Panc1 (cell line): ENCODE results near the gene SPZ1. TPM values are rescaled to one million over a fixed set of nuclear protein-coding genes. Genes with fewer than 3 reads are reported as not detected.

Experiments
- ATAC-seq: fragments of 200-7000 bp; cut with Tn5 transposase; 2 replicates; pipeline ENCODE4 v1.9.1; 2020; ENCODE audit warnings: mild to moderate bottlenecking, moderate library complexity
- BruUV-seq: library from RNA; stranded (reverse); fragments of 400-500 nt; replicated peaks from 2 replicates; lab custom pipeline; 2021; lab: Mats Ljungman, UMichigan
- CTCF ChIA-PET: fragments of 300-600 bp; sonication (Branson Sonifier 250); formaldehyde crosslinking; loops from one replicate; lab custom pipeline; 2022; ENCODE audit warnings: antibody characterized with exemption; lab: Charles Lee
- POLR2A ChIA-PET: fragments of 300-600 bp; sonication (Branson Sonifier 250); formaldehyde crosslinking; loops from one replicate; lab custom pipeline; 2022; ENCODE audit warnings: antibody characterized with exemption; lab: Charles Lee
- DNase-seq: peaks from one replicate; pipeline ENCODE4 v3.0.0-alpha.2; 2010; ENCODE audit warnings: low read depth, low spot score
- H3K27ac ChIP-seq: 2 replicates; pipeline ENCODE4 v1.5.1; 2011; ENCODE audit warnings: mild to moderate bottlenecking, low read length, inconsistent platforms
- H3K27me3 ChIP-seq: fragments of 200-500 bp; sonication (Bioruptor generic); 2 replicates; pipeline ENCODE4 v1.6.0; 2014; ENCODE audit warnings: low read length, inconsistent platforms; ENCODE audit not compliant: control insufficient read depth, insufficient read depth
- H3K36me3 ChIP-seq: fragments of 200-500 bp; sonication (Bioruptor generic); 2 replicates; pipeline ENCODE4 v1.5.1; 2014; ENCODE audit warnings: inconsistent platforms, mild to moderate bottlenecking, low read length, moderate library complexity; ENCODE audit not compliant: control insufficient read depth, insufficient read depth
- H3K4me1 ChIP-seq: 2 replicates; pipeline ENCODE4 v1.5.1; 2011; ENCODE audit warnings: inconsistent platforms, mild to moderate bottlenecking, low read length, moderate library complexity; ENCODE audit not compliant: control insufficient read depth, insufficient read depth
- H3K4me3 ChIP-seq, 2 experiments: 2 replicates each; pipeline ENCODE4 v1.5.1; 2011 to 2012; ENCODE audit warnings: low read depth in 2 of 2, low read length in 2 of 2, mild to moderate bottlenecking in 2 of 2, inconsistent platforms in 1 of 2, moderate library complexity in 1 of 2
- H3K9me3 ChIP-seq: fragments of 200-500 bp; sonication (Bioruptor generic); 2 replicates; pipeline ENCODE4 v1.5.1; 2014; ENCODE audit warnings: low read depth, mild to moderate bottlenecking, inconsistent platforms, low read length, moderate library complexity; ENCODE audit not compliant: control insufficient read depth, insufficient read depth
- POLR2AphosphoS5 ChIP-seq: IDR thresholded peaks from 2 replicates; pipeline ENCODE4 v1.6.1; 2012; ENCODE audit warnings: mild to moderate bottlenecking, low read depth, low read length, moderate library complexity
- SIN3A ChIP-seq: IDR thresholded peaks from 2 replicates; pipeline ENCODE4 v1.6.1; 2012; ENCODE audit warnings: low read depth, mild to moderate bottlenecking, low read length, moderate library complexity, borderline replicate concordance; ENCODE audit not compliant: insufficient read depth
- TCF7L2 ChIP-seq: IDR thresholded peaks from 2 replicates; pipeline ENCODE4 v1.6.1; 2011; ENCODE audit warnings: mild to moderate bottlenecking, low read depth, low read length, inconsistent platforms
- in situ Hi-C: cut with HindIII; loops from 2 replicates; pipeline ENCODE4 v1.10.0; 2016; ENCODE audit warnings: low sequenced_read_pairs, low pct_unique_long_range_greater_than_20kb
- intact Hi-C: fragments of 100-400 bp; cut with micrococcal nuclease; formaldehyde crosslinking; loops from one replicate; pipeline ENCODE4 v1.10.0; 2022; ENCODE audit not compliant: unreplicated experiment
- total RNA-seq: library from RNA; stranded (reverse); gene quantifications from one replicate; pipeline ENCODE4 v1.2.1, GENCODE V29; 2021; ENCODE audit not compliant: unreplicated experiment
- TF ChIP-seq, protein P1 (sequence below), 2 experiments: IDR thresholded peaks; 2 replicates each; pipeline ENCODE4 v1.6.1; 2011 to 2012; ENCODE audit warnings: low read depth in 2 of 2, control low read depth in 1 of 2, low read length in 1 of 2, mild to moderate bottlenecking in 1 of 2, moderate library complexity in 1 of 2; ENCODE audit not compliant: insufficient read depth in 1 of 2
- TF ChIP-seq, protein P2 (sequence below): fragments of 450-650 bp; IDR thresholded peaks from 2 replicates; pipeline ENCODE4 v1.5.1; 2017; ENCODE audit warnings: mild to moderate bottlenecking

SPZ1 gene
- total RNA-seq, 1 experiment from 2014 or later, result not detected

DNA sequence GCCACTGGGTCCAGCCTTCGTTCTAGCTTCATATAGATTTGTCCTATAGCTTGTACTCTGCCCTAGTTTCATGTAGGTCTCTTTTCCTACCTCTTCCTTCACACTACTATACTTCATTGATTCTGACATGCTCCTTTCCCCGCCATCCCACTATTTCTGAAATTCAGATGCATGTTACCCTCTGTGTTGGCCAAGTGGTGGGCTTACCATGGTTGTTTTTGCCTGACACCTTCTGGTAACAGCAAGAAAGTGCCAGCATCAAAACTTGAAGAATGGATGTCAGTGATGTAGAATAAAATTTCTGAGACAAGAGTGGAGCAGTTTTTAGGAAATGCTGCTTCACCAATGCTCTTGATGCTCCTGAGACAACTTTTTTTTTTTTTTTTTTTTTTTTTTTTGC lies 44.5 kb upstream of the SPZ1 start:
- Histone ChIP-seq H3K4me3 (no peak overlapping the region), H3K36me3 (no peaks in the 10 kb centered on the region), H3K27me3 (no peaks in the 10 kb centered on the region), H3K9me3 (no peaks in the 10 kb centered on the region), H3K27ac (no peak overlapping the region), H3K4me1 (no peaks in the 10 kb centered on the region)
- no TSS peak for BruUV-seq
- ChIA-PET POLR2A (no interaction called here), CTCF (interaction anchor here (0.6 to 0.7 kb wide), 3 partner anchors 9 to 237 kb away, joined by 3 to 5 read pairs (median 4); no protein-coding TSS in a partner anchor)
- TF ChIP-seq, protein P1, sequence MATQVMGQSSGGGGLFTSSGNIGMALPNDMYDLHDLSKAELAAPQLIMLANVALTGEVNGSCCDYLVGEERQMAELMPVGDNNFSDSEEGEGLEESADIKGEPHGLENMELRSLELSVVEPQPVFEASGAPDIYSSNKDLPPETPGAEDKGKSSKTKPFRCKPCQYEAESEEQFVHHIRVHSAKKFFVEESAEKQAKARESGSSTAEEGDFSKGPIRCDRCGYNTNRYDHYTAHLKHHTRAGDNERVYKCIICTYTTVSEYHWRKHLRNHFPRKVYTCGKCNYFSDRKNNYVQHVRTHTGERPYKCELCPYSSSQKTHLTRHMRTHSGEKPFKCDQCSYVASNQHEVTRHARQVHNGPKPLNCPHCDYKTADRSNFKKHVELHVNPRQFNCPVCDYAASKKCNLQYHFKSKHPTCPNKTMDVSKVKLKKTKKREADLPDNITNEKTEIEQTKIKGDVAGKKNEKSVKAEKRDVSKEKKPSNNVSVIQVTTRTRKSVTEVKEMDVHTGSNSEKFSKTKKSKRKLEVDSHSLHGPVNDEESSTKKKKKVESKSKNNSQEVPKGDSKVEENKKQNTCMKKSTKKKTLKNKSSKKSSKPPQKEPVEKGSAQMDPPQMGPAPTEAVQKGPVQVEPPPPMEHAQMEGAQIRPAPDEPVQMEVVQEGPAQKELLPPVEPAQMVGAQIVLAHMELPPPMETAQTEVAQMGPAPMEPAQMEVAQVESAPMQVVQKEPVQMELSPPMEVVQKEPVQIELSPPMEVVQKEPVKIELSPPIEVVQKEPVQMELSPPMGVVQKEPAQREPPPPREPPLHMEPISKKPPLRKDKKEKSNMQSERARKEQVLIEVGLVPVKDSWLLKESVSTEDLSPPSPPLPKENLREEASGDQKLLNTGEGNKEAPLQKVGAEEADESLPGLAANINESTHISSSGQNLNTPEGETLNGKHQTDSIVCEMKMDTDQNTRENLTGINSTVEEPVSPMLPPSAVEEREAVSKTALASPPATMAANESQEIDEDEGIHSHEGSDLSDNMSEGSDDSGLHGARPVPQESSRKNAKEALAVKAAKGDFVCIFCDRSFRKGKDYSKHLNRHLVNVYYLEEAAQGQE (IDR thresholded peaks at IDR 0.05; ENCODE audit: insufficient read depth in 1 of 2, low read depth in 2 of 2, low read length in 1 of 2), result no peak
- TF ChIP-seq TCF7L2 (no peak), SIN3A (no peak), POLR2AphosphoS5 (no peak)
- TF ChIP-seq, protein P2, sequence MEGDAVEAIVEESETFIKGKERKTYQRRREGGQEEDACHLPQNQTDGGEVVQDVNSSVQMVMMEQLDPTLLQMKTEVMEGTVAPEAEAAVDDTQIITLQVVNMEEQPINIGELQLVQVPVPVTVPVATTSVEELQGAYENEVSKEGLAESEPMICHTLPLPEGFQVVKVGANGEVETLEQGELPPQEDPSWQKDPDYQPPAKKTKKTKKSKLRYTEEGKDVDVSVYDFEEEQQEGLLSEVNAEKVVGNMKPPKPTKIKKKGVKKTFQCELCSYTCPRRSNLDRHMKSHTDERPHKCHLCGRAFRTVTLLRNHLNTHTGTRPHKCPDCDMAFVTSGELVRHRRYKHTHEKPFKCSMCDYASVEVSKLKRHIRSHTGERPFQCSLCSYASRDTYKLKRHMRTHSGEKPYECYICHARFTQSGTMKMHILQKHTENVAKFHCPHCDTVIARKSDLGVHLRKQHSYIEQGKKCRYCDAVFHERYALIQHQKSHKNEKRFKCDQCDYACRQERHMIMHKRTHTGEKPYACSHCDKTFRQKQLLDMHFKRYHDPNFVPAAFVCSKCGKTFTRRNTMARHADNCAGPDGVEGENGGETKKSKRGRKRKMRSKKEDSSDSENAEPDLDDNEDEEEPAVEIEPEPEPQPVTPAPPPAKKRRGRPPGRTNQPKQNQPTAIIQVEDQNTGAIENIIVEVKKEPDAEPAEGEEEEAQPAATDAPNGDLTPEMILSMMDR, result peak; percentile 72
- DNase-seq (no peak), ATAC-seq (peak; percentile 78)
- in situ Hi-C loops (no loop called here), intact Hi-C loops (loop anchor here (2.0 kb wide), 1 partner anchor 185 kb away; no protein-coding TSS in a partner anchor)

GRCh38 chr5:80276186-80276585 lies 43.6 kb upstream of the SPZ1 start:
- CTCF ChIA-PET, result no interaction called here
- ATAC-seq (no peak), DNase-seq (no peak)
- Histone ChIP-seq H3K9me3 (no peaks in the 10 kb centered on the region), H3K4me1 (no peaks in the 10 kb centered on the region), H3K4me3 (no peak overlapping the region), H3K27me3 (no peaks in the 10 kb centered on the region), H3K27ac (no peak overlapping the region), H3K36me3 (no peaks in the 10 kb centered on the region)
- in situ Hi-C loops (no loop called here), intact Hi-C loops (no loop called here)
- POLR2A ChIA-PET, result interaction anchor here (0.6 kb wide), 1 partner anchor 185 kb away, joined by 3 read pairs; no protein-coding TSS in a partner anchor
- no TSS peak for BruUV-seq
- TF ChIP-seq POLR2AphosphoS5 (no peak), TCF7L2 (no peak), SIN3A (no peak)
- TF ChIP-seq, protein P2, result no peak
- TF ChIP-seq, protein P1 (IDR thresholded peaks at IDR 0.05; ENCODE audit: insufficient read depth in 1 of 2, low read depth in 2 of 2, low read length in 1 of 2), result no peak
